Erythroblast (primary cell): Measurements from ENCODE around the gene STEAP2.

Experiments
- GATA1 ChIP-seq: IDR thresholded peaks from 2 replicates; pipeline ENCODE4 v1.6.1; 2011; ENCODE audit warnings: low read depth, mild to moderate bottlenecking, control low read depth, low read length, moderate library complexity
- POLR2A ChIP-seq: IDR thresholded peaks from 2 replicates; pipeline ENCODE4 v1.6.1; 2011; ENCODE audit warnings: mild to moderate bottlenecking, low read length

GRCh38 chr7:90250601-90251303 is 39.2 kb downstream of the STEAP2 start:
- TF ChIP-seq POLR2A (no peak), GATA1 (no peak)
